DMS153 treated with DMSO at 0.1 percent for 48 hours (cell line): ENCODE measurements around the gene MANBA.
"Not testable (repeated sequence)": the region's sequence is repeated elsewhere in the genome, so short reads cannot be mapped to it uniquely, and the experiment has no call there.

Experiments used
- DNase-seq: peaks from one replicate; lab custom pipeline; 2025; ENCODE audit not compliant: unreplicated experiment; lab: John Stamatoyannopoulos, UW

MANBA gene

GRCh38 chr4:102764901-102765300 lies 4.1 kb upstream of the MANBA start:
- no peak for DNase-seq

- no peak for DNase-seq
Observed at GRCh38 chr4:102761906-102762305, 1.1 kb upstream of the MANBA start.

GRCh38 chr4:102761296-102761701 lies 531 bp upstream of the MANBA start:
- DNase-seq: no peak

- no peak for DNase-seq
Observed at GRCh38 chr4:102759831-102760644, 730 bp downstream of the MANBA start.

GRCh38 chr4:102758241-102759160 lies 2.3 kb downstream of the MANBA start:
- DNase-seq: peak; percentile 15

GRCh38 chr4:102757681-102758080 lies 3.1 kb downstream of the MANBA start:
- no peak for DNase-seq

- DNase-seq: no peak
Observed at GRCh38 chr4:102754044-102754443, 6.7 kb downstream of the MANBA start.

GRCh38 chr4:102751941-102752340 lies 8.8 kb downstream of the MANBA start:
- DNase-seq: no peak

- DNase-seq: not testable (repeated sequence)
Observed at GRCh38 chr4:102743352-102743751, 17.4 kb downstream of the MANBA start.

GRCh38 chr4:102738802-102739201 lies 22.0 kb downstream of the MANBA start:
- DNase-seq: not testable (repeated sequence)

- no peak for DNase-seq
Observed at GRCh38 chr4:102736636-102737549, 23.9 kb downstream of the MANBA start.

- DNase-seq: no peak
Observed at GRCh38 chr4:102735582-102735981, 25.2 kb downstream of the MANBA start.

- DNase-seq: no peak
Observed at GRCh38 chr4:102734591-102735385, 26.0 kb downstream of the MANBA start.

GRCh38 chr4:102734116-102734515 lies 26.7 kb downstream of the MANBA start:
- DNase-seq: no peak

GRCh38 chr4:102733084-102733483 lies 27.7 kb downstream of the MANBA start:
- DNase-seq: no peak

GRCh38 chr4:102732678-102733077 lies 28.1 kb downstream of the MANBA start:
- DNase-seq: no peak

GRCh38 chr4:102730968-102731533 lies 29.7 kb downstream of the MANBA start:
- no peak for DNase-seq

GRCh38 chr4:102729486-102729885 lies 31.3 kb downstream of the MANBA start:
- not testable (repeated sequence) for DNase-seq

- DNase-seq: not testable (repeated sequence)
Observed at GRCh38 chr4:102726919-102727318, 33.8 kb downstream of the MANBA start.

- no peak for DNase-seq
Observed at GRCh38 chr4:102726068-102726467, 34.7 kb downstream of the MANBA start.
